Measurements from ENCODE around the gene ERC2.

The ERC2 gene

GRCh38 chr3:55498520-55498919 lies 969.7 kb downstream of the ERC2 start:
- no peak for DNase-seq

- no peak for DNase-seq
Measured at GRCh38 chr3:55497250-55497649, 971.0 kb downstream of the ERC2 start.

DNA sequence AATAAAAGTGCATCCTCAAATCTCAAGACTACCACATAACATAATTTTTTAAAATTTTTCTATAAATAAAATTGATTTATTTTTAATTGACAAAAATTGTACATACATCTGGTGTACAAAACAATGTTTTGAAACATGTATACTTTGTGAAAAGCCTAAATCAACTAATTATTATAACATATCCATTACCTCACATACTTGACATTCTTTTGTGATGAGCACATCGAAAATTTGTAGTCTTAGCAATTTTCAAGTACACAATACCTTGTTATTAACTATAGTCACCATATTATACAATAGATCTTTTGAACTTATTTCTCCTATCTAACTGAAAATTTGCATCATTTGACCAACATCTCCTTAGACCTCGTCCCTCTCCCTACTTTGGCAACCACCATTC lies 973.3 kb downstream of the ERC2 start:
- no peak for DNase-seq

- DNase-seq: no peak
Measured at GRCh38 chr3:55492976-55493375, 975.3 kb downstream of the ERC2 start.

DNA sequence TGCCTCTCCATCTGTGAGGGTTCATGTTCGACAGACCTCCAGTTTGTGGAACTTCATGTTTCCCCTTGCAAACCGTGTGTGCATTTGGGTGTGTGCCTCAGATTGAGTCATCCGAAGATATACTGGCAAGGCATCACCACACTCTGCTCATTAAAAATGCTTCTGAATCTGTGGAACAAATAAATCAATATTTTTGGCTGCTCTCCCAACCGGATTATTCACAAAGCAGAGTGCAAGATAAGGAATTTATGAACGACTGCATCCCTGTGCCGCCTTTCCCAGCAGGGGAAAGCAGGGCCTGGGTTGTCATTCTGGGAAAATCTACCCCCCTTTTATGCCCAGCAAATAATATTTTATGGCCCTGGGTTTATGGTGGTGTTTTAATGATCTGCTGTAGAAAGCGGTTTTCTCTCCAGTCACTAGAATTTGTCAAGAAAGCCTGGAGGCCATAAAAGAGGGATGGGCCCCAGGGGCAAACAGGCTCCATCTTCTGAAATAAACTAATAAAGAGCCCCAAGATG lies 976.9 kb downstream of the ERC2 start:
- no peak for DNase-seq

DNA sequence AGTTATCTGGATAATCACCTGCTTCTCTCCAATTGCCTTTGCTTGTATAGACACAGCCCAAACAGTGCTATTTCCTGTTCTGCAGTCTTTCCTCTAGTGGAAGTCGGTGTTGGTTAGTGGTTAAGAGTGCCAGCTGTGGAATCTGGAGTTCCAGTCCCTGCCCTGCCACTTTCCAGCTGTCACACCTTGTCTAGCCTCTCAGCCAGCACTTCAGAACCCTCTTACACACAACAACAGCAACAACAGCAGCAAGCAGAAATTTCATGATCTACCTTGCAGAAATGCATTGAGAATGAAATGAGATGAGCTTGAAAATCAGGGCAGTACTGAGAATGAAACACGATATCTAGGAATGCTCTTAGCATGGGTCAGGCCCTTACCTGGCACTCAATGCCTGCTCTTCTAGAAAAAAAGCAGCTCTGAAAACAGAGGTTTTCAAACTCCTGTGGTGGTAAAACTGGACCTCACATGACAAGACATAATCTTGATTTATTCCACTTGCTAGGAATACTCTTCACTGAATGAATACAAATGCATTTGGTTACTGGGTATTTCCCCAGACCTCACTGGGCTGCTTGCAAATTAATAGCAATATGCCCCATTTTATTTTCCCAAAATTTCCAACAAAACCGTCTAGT lies 977.9 kb downstream of the ERC2 start:
- no peak for DNase-seq

DNA sequence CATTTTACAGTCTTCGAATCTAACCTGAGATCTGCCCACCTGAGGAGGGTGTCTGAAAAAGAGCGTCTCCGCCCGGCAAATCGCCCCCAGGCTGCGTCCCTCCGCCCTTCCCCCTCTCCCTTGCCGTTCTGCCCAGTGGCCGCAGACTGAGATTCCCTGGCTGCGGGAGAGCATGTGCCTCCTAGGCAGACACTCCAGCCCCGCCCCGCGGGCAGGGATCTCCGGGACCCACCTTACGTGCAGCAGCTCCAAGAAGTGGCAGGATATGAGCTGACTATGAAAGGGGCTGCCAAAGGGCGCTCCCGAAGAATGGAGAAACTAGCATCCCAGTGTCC lies 978.5 kb downstream of the ERC2 start:
- no peak for DNase-seq

DNA sequence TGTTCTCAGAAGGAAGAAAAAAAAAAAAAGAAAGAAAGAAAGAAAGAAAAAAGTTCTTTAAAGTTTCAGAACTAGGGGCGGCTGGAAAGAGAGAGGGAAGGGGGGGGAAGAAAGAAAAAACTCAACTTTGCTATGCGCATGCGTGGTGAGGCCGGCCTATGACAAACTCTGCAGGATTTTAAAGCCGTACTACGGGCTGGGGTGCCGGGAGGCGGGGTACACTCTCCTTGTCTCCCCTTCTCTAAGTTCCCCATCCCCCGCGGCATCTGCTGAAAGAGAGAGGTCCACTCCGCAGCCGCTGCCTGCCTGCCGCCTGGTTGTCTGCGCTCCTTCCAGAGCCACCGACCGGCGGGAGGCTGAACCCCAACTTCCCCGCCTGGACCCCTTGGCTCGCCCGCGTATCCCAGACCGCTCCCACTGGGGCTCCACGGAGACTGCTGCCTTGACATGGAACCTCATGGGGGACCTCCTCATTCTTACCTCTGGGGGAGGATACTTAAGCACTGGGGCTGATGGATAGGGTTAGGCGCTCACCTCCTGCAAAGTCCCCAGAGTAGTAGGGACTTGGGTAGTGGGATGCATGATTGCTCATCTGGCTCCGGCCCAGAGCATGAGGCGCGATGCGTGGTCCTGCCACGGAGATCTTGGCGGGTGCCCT lies 979.7 kb downstream of the ERC2 start:
- DNase-seq: no peak

- no peak for DNase-seq
Measured at GRCh38 chr3:55487381-55488241, 980.7 kb downstream of the ERC2 start.

GRCh38 chr3:55486857-55487380 lies 981.3 kb downstream of the ERC2 start, which contains the start of gene WNT5A:
TSS of gene WNT5A (minus strand) at chr3:55487306. CDS start at chr3:55486985, 321 bp downstream.
- DNase-seq: no peak

DNA sequence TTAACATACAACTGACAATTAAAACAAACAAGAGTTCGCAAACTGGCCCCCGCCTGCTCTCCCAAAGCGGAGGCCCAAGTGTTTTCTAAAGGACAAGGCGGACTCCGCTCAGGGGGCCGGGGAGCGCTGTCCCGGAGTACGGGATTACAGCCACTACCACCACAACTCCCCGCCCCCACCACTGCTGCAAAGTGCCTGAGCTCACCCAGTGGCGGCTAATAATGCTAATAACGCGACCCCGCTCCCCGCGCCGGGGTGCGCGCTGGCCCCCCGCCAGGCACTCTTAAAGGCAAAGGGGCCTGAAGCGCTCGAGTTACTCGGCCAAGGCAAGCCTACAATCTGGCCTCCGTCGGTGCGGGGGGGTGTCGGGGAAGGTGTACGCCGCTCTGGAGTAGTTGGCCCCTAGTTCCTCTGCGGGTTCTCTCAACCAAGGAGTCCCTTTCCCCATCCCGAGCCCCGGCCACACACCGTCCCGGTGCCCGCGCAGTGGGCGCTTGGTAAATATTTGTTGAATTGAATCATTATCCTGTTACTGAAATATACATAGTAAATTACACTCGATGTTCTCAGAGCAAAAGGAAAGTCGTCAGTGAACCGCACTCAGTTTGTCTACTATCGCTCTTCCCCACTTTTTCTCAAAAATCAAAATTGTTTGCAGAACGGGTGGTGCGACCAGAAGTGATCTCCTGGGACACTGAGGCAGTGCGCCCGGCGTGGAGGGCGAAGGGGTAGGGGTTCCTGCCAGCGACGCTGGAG lies 982.0 kb downstream of the ERC2 start:
- DNase-seq: no peak

- peak; percentile 45 to 53 for DNase-seq
Measured at GRCh38 chr3:55484801-55485791, 983.2 kb downstream of the ERC2 start.

DNA sequence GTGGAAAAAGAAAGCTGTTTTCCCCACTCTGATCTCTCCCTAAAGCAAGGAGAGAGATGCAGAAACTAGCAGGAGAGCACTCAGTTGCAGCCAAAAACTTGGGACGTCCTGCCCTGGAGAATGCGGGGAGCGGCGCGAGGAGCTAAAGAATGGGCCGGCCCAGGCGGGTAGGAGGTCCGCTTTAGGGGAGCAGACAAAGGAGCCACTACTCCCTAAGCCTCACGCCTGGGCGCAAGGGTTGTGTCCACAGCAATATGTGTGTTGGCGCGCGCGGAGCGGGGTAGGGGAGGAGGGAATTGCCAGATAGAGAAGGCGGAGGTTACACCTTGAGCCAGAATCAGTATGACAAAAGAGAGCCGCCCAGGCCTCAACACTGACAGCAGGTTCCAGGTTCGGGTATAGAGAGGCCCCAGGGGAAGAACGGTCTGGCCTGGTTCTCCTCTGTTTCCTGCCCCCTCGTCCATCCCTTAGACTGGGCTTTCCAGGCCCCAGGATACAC lies 984.0 kb downstream of the ERC2 start:
- DNase-seq: no peak

DNA sequence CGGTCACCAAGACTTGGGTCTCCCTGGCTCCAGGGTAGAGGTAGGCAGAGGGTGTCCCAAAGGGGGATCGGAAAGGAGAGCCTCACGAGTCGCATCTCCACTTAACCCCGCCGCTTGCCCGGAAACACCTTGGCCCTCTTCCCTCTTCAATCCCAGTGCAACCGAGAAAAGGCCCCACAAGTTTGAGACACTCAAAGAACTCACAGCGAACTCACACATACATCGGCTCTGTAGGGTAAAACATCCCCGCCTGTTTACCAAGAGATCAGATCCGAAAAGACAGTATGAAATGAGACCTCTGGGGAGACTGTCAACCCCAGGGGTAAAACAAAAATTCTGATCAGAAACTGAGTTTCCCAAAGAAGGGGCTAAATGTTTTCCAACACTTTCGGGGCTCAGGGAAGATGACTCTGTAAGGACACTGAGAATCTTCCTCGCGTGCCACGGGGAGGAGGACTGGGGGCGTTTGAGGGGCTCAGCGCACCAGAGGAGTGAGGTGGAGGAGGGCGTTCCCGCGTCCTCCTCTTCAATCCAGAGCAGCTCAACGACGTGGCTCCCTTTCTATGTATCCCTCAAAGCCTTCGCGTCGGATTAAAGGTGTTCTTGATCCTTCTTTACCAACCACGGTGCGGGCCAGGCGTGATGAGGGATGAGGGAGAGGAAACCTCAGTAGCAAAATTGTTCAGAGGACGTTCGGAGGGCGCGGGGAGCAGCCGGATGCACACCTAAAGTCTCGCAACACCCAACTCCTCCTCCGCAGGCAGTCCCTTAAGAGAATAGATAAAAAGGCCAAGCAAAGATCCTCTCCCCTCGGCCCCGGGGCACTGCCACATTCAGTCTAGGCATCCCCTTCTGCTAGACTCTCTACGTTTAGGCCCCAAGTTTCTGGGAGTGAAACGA lies 984.8 kb downstream of the ERC2 start:
- no peak for DNase-seq

DNA sequence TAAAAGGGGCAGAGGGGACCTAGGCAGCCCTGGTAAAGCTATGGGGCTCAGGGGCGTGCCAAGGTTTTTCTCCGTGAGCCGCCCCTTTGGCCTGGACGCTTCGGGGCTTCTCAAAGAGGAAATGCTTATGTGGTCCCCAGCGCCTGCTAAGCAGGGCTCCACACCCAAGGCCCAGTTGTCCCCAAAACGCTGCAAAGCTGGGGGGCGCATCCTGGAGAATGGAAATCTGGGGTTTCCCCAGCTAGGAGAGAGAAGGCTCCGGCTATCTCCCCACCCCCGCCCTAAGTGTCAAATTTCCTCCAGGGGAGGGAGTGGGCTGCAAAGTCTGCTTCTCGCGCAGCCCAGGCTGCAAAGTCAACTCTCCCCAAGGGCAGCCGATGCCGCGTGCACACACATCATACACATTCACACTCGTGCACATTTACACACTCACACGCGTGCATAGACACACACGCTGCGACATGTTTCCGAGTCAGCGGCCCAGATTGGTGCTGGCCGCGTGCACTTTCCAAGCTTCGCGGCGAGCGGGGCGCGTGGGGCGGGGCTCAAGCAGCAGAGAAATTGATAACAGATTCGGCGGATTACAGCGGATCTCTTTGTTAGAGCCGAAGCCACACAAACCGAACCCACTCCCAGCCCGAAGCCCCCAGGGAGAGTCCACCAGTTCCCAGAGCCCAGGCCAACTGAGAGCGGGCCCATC lies 985.6 kb downstream of the ERC2 start:
- DNase-seq: no peak

GRCh38 chr3:55481744-55482495 lies 986.3 kb downstream of the ERC2 start:
- no peak for DNase-seq

GRCh38 chr3:55480911-55481743 lies 987.1 kb downstream of the ERC2 start:
- DNase-seq: no peak
